Endometrial microvascular endothelial cells (primary cell): ENCODE measurements around the gene HOXC11. TPM values are rescaled to one million over a fixed set of nuclear protein-coding genes. Genes with fewer than 3 reads are reported as not detected.

Experiments
- in situ Hi-C: cut with HindIII; loops from 2 replicates; pipeline ENCODE4 v1.10.0; 2017; ENCODE audit warnings: low sequenced_read_pairs, low pct_unique_long_range_greater_than_20kb; ENCODE audit errors: inconsistent ontology term
- total RNA-seq: library from RNA; depleted of rRNA; stranded (reverse); fragments of >200 nt; gene quantifications from one replicate; pipeline ENCODE4 v1.2.3, GENCODE V29; 2015; ENCODE audit errors: inconsistent ontology term

Gene HOXC11
- total RNA-seq, 1 donor from 2014 or later = not detected

- in situ Hi-C loops = no loop called here
These were observed 31.7 kb upstream of the HOXC11 start for GRCh38 chr12:53941187-53941586.

- in situ Hi-C loops = no loop called here
These were observed 31.2 kb upstream of the HOXC11 start for GRCh38 chr12:53941750-53942149.

DNA sequence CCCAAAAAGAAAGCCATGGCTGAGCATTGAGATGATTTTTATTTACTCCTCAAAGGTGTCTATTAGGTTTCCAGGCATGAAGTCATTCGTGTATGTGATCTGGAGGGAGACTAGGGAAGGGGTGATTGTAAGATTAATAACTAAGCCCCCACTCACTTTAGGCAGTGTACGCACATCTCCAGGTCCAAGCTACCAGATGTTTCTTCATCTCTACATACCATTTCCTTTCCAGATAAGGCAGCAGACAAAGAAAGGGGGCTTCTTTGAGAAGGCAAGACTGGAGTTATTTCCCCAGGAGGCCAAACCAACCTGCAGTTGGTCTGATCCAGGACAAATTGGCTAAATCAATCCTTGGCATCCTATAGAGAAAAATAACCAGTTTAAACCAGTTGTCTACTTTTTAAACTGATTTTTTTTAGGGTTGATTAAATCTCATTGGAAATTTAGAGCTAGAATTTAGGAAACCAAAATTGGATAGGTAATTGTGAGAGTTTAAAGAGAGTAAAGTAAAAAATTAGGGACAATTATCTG lies 30.4 kb upstream of the HOXC11 start:
- in situ Hi-C loops = no loop called here

DNA sequence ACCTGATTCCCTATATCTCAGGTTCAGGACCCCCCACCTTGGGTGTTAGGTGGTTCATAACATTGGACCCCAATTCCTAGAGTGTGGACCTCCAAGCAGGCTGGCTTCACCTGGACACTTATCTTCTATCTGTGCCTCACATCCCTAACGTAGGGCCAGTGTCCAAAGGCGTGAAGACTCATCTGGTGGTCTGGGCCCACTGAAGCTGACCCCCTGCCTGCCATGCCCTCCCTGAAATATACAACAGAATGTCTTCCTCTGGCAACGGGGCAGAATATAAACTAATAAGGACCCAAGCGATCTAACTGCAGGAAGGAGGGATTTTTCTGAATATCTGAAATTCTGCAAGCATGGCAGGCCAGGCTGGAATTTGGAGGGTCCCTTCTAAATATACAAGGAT lies 28.7 kb upstream of the HOXC11 start:
- in situ Hi-C loops = no loop called here

DNA sequence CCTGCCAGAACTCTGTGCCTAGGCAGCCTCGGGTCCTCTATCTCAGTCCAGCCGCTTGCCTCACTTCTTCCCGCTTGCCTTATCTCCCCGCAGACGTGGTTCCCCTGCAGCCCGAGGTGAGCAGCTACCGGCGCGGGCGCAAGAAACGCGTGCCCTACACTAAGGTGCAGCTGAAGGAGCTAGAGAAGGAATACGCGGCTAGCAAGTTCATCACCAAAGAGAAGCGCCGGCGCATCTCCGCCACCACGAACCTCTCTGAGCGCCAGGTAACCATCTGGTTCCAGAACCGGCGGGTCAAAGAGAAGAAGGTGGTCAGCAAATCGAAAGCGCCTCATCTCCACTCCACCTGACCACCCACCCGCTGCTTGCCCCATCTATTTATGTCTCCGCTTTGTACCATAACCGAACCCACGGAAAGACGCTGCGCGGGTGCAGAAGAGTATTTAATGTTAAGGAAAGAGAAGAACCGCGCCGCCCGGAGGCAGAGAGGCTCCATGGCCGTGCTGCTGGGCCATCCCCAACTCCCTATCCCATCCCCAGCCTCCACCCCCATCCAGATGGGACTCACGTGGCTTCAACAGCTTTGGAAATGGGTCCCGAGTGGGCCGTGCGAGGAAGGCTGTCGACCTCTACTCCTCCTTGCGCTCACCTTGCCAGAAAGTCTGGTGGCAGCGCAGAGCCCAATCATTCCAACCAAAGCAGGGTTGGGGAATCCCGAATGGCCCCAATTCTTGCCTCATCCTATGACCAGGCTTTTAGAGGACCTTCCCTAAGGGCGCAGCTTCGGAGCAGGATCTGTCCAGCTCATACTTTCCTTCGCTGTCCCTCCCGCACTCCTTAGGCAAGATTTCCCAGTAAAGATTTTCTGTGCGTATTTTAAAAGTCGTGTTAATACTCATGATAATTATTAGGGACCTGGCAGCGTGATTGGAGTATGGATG lies 27.7 kb upstream of the HOXC11 start:
- in situ Hi-C loops = no loop called here

- in situ Hi-C loops = no loop called here
These were observed 25.2 kb upstream of the HOXC11 start for GRCh38 chr12:53947743-53948142.

DNA sequence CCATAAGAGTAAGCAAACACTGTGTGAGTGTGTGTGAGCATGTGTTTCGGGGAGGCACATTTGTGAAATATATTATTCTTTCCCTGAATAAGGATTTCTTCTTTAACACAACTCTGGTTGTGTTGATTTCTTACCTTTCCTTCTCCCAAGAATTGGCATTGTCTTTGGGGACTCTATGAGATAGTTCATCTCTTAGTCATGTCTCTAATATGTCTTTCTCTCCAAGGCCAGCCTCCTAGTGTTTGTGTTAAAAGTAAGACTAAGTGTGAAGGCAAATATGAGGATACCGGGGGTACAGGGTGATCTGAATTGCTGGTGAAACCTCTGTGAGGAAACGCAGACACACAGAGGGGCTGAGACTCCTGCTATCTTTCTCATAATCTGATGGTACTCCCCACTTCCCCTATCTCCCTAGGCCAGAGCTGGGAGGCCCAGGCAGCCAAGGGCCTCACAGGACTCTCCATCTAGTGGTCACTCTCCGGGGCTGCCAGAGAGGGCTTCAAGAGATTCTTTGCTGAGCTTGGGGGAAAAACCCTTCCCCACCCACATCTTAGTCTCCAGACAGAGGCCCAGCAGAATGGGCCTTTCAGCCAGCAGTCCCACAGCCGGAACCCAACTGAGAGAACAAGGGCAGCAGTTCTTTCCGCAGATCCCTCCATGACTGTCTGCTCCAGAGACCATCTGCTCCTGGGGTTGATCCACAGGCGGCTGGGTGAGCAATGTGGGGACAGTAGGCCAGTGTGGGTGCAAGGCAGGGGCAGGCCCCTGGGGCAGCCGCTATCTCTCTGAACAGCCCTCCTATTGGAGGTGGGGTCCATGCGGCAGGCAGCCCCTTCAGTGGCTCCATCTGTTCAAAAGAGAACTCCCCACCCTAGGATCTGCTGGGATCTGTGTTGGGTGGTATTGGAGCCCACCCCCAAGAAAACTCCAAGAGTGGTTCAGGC lies 24.0 kb upstream of the HOXC11 start:
- in situ Hi-C loops = no loop called here

DNA sequence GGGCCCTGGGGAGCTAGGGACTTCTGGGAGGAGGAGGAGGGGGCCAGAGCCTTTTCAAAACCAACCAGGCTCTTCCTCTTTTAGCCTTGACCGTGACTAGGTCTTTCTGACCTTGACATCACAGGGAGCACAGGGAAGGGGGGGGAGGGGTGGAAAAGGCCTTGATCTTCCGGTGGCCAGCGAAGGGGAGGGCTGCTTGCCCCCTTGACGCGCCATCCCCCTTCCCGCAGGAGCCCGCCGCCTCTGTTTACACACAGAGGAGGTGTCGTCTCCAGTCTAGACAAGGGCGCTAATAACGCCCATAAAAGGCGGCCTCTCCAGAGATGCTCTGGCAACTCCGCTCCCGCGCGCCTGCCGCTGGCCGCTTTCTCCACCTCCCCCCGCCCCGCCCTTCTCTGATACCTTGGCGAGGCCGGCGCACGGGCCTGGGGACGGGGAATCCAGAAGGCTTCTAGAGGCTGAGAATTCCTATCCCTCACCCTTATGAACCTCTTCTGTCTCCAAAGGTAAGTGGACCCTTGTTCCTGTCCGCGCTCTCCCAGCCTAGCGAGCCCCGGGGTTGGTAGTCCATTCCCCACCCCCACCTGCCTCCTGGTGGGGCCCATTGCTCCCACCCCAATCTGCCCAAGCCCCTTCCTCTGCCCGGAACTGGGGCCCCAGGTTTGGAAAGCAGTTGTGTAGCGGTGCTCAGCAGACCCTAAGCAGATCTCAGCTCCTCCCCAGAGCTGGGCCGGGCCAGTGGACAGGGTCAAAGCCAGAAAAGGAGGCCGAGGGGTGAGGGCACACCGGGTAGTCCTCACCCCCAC lies 23.1 kb upstream of the HOXC11 start:
- in situ Hi-C loops = no loop called here

GRCh38 chr12:53950437-53950773 lies 22.5 kb upstream of the HOXC11 start:
- in situ Hi-C loops = no loop called here

DNA sequence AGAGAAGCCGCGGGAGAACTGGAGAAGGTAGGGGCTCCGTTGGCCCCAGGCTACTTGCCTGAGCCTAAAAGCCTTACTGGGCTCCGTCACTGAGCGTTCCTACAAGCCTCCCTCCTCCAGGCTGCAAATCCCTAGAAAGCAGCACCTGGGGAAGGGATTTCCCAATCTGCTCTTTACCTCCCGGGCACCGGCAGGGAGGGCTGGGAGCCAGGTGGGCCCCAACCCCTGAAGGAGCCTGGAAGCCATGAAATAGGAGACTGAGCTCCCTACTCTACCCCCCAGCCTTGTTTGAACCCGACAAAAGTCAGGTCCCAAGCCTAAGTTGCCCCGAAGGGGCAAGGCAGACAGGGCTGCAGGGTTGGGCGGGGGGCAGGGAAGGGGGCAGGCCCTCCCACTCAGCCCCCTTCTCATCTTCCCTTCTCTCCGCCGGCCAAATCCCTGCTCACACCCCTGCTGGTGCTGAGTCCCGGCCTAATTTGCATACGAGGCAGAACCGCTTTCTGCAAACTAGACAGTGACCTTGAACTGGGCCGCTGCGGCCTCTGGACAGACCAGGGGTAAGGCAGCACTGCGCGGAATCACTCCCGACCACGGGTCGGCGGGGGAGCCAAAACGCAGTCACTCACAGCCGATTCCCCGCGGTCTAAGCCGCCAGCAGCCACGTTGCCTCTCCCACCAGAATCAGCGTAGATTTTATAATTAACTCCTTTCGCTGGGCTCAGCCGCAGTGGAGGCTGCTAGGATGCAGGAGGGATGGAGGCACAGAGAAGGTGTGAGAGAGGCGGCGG lies 21.9 kb upstream of the HOXC11 start:
- in situ Hi-C loops = no loop called here

DNA sequence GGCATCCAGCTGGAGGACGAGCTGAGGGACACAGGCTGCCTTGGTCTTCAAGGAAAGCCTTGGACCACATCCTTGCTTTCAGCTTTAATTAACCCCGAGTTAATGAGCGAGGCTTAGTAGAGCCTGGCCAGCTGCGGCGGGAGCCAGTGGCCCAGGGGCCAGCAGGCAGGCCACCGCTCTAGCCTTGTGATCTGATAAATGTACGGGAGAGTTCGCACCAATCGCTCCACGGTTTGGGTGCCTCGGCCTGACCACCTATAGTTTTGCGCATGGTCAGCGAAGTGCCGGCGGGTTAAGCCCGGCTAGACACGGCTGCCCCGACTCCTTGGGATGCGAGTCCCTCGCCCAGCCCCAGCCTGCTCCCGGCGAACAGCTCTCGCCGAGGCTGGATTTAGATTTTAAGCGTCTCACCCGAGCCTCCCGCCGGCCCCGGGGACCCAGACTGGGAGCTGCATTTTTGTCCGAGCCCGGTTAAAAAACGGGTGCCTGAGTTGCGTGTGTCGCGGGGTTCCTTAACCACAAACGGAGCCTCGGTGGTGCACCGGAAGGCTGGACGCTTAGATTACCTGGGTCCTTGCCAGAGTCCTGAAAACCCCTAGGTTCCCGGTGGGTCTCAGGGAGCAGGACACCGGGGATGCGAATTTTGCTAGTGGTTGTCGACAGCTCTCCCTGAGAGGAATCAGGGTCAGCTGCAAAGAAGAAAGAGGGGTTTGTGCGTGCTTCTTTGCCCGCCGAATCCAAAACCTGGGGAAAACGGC lies 21.2 kb upstream of the HOXC11 start:
- in situ Hi-C loops = no loop called here

GRCh38 chr12:53952335-53952694 lies 20.6 kb upstream of the HOXC11 start:
- in situ Hi-C loops = no loop called here

GRCh38 chr12:53952871-53953734 lies 19.8 kb upstream of the HOXC11 start:
- in situ Hi-C loops = no loop called here

- in situ Hi-C loops = no loop called here
These were observed 18.9 kb upstream of the HOXC11 start for GRCh38 chr12:53953831-53954693.

DNA sequence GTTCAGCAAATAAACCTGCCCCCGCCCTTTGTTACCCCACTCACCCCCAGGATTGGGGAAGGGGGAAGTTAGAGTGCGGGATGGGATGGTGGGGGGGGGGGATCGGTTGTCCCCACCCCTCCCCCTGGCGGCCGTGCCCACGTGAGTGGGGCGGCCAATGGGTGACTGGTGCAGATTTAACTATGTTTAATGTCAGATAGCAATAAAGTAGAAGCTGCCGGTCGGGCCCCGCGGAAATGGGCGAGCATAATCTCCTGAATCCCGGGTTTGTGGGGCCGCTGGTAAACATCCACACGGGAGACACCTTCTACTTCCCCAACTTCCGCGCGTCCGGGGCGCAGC lies 18.3 kb upstream of the HOXC11 start, which contains the start of gene HOXC12:
HOXC12 (plus strand) TSS at position 210 of the 342 bp plus-strand sequence; CDS start at position 237, 27 bp downstream.
- in situ Hi-C loops = no loop called here
